Islet of Langerhans (tissue), 1 donor: ENCODE results near the gene SLC18A3.
A peak's percentile ranks its signal among the peaks of the same experiment; 100 is the strongest.

Experiments
- FAIRE-seq: peaks from one replicate; lab custom pipeline; 2011; peaks lifted over from hg19 to GRCh38; lab: Jason Lieb, UNC

Gene SLC18A3

DNA sequence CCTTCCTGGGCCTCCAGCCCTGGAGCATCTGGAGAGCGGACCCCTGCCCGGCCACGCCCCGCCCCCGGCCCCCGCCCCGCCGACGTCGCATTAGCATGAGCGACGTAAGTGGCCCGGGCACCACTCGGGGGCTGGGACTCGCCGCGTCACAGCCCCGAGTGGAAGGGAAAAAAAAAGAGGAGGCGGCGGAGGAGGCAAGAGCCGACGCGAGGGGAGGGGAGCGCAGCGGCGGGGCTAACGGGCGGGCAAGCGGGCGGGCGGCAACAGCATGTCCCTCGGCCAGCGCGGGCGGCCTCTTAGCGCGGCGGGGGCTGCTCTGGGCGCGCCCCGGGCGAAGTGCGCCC lies at the start of gene SLC18A3:
Gene SLC18A3 (plus strand): TSS at position 197 of the 344 bp plus-strand sequence. CDS start 431 bp downstream, outside the sequence.
- FAIRE-seq: no peak

DNA sequence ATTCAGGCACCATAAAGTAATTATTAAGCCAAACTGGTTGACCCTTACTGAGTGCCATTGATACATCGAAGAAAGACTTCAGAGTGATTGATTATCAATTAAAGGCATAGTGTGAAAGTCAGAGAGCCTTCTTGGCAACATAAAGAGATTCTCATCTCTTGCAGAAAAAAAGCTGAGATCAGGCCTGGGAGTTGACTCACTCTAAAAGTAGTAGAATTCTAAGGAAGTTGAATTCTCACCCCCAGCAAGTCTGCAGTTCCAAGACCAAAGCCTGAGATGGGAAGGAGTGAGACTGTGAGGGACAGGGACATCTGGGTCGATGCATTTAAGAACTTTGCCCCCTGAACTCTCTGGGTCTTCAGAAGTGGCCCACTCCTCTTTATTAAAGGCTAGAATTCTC lies 49.6 kb upstream of the SLC18A3 start:
- FAIRE-seq: no peak

- FAIRE-seq: no peak
These were observed 47.2 kb upstream of the SLC18A3 start for GRCh38 chr10:49562893-49563292.

DNA sequence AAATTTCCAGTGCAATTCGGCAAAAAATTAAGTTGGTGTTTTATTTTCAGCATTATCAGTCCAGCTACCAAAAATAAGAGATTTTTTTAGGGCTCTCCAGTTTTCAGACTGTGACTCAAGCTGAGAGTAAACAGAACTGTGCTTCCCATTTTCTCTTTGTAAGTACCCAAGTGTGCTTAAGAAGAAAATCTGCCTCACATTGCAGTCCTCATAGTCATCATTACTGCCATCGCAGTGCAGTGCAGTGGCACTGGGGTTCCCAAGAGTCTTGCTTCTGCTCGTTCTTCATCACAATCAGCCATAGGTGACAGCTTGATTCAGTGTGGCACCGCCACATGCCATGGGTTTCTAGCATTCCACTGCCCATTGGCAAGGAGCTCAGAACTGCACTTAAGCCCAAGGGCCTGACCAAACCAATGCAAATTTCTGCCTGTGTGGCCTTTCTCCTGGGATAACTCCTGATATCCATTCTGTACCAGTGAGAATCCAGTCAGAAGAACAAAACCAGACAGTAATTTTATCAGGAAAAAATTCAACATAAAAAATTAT lies 45.6 kb upstream of the SLC18A3 start:
- FAIRE-seq: no peak

GRCh38 chr10:49567810-49568209 lies 42.3 kb upstream of the SLC18A3 start:
- no peak for FAIRE-seq

- FAIRE-seq: no peak
These were observed 41.9 kb upstream of the SLC18A3 start for GRCh38 chr10:49568235-49568634.

DNA sequence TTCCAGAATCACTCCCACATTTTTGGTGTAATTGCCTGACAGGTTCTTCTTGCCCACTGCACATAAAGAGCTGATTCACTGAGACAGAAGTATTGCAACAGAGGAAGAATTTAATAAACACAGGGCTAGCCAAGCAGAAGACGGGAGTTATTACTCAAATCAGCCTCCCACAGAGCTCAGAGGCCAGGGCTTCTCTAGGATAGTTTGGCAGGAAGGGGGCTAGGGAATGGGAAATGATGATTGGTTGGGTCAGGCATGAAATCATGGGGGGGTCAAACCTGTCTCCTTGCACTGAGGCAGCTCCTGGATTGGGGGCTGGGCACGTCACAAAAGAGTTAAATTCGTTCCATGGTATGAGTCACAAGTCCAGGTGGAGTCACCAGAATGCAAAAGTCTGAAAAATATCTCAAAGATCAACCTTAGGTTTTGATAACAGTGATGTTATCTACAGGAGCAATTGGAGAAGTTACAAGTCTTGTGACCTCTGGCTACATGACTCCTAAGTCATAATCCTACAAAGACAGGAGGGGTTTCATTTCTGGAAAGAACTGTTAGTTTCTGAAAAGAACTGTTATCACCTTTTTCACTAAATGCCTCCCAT lies 41.0 kb upstream of the SLC18A3 start:
- no peak for FAIRE-seq

DNA sequence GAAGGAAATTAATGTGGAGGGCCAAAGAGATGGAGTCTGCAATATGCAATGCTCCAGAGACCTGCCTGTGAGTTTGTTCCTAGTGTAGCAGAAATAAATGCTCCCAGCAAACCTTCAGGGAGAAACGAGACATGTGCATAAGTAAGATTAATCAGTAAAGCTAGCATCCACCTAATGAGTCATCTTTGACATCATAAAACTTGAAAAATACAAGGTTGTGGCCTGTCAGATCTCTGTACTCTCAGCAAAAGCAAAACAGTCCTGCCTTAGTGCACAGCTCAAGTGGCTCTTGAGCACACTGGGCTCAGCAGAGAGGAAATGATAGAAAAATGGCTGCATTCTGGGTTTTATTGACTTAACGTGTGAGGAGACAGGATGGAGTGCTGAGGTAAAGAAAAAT lies 38.7 kb upstream of the SLC18A3 start:
- no peak for FAIRE-seq

GRCh38 chr10:49572594-49573114 lies 37.5 kb upstream of the SLC18A3 start:
- FAIRE-seq: no peak

- no peak for FAIRE-seq
These were observed 34.5 kb upstream of the SLC18A3 start for GRCh38 chr10:49575489-49576072.

DNA sequence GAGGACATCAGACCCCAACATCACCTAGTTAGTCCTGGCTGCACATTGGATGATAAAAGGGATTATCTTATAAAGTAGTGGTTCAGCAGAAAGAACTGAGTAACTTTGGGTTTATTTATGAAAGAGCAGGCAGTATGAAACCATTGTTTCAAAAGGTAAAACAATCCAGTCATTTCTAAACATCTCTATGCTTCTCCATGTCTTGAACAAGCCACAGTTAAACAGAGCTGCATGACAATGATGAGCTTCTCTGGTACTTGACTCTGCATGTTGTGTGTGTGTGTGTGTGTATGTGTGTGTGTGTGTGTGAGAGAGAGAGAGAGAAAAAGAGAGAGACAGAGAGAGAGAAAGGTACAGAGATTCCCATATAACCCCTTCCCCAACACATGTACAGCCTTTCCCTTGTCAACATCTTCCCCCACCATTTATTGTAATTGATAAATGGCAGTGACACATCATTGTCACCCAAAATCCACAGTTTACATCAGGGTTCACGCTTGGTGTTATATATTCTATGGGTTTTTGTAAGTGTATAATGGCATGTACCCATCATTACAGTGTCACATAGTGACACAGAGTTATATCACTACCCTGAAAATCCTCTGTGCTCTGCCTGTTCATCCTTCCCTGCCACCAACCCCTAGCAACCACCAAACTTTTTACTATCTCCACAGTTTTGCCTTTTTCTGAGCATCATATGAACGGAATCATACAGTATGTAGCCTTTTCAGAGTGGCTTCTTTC lies 32.8 kb upstream of the SLC18A3 start:
- FAIRE-seq: no peak

DNA sequence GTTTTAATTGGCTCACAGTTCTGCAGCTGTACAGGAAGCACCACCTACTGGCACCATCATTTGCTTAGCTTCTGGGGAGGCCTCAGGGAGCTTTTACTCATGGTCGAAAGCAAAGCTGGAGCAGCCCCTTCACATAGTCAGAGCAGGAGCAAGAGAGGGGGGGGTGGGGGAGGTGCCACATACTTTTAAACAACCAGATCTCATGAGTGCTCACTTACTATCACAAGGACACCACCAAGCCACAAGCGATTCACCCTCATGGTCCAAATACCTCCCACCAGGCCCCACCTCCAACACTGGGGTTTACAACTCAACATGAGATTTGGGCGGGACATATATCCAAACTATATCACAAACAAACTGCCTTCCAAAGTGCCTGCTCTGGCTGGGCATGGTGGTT lies 31.7 kb upstream of the SLC18A3 start:
- no peak for FAIRE-seq

- no peak for FAIRE-seq
These were observed 30.5 kb upstream of the SLC18A3 start for GRCh38 chr10:49579621-49580020.

DNA sequence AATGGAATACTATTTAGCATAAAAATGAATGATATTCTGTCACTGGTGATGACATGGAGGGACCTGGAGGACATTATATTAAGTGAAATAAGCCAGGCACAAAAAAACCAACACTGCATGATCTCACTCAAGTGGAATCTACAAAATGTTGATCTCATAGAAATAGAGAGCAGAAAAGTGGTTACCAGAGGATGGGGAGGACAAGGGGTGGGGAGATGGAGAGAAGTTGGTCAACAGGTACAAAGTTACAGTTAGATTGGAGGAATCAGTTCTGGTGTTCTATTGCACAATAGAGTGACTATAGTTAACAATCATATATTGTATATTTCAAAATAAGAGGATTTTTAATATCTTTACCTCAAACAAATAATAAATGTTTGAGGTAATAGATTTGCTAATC lies 24.7 kb upstream of the SLC18A3 start:
- no peak for FAIRE-seq

DNA sequence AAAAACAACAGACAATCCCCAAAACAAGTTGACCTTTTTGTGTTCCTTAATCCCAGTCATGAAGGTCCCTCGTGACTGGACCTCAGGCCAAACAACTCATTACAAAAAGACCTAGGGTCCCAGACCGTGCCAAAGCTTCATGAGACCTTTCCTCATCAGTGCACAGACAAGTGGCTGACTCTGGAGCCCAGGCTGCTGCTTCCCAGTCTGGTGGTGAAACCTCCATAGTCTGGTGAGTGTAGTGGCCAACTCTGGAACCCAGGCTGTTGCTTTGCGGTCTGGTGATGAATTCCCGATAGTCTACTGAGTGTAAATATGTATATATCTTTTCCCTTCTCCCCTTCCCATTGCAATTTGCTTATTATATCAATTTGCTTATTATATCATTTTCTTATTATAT lies 22.1 kb upstream of the SLC18A3 start:
- FAIRE-seq: no peak

DNA sequence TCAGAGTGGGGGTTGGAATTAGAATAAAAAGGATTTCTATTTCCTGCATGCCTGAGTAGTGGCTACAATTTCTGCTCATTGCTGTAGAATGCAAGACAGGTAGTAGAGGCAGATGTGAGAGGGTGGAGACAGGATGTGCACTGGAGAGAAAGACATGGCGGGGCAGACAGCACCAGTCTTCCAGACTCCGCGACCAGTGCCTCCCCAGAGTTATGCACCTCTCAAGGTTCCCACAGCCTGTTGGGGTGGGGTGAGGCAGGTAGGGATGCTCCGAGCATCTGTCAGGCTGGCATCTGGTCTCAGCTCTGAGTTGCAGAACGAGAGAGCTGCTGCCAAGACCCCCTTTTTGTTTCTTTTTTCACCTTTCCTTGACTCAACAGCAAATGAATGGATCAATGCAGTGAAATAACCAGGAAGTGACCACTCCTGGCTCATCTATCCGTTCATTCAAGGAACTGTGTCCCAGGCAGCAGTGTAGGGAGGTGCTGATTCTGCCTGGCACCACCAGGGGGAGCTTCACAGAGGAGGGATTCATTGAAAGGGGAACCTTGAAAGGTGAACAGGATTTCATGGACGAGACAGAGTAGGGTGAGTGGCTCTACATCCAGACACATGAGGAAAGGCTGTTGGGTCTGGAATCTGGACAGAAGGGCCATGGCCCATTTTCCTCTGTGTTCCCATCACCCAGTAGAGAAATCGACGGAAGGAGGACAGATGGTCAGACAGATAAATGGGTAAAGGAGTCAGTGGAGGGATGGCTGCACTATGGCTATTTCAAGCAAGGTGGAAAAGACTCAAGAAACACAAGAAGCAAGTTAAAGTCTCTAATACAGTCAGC lies 17.2 kb upstream of the SLC18A3 start:
- FAIRE-seq: peak; percentile 9

DNA sequence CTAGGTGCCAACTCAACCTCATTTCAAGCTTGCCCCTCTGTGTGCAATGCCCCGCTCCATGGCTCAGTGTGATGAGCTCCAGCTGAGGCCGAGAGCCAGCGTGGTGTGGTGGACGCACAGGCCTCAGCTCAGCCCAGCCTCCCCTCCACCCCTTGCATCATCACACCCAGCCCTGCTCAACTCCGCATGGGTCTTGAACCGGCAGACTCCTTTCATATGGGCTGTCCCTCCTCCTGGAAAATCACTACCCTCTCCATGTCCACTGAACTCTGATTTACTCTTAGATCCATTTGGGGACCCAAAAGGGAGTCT lies 16.6 kb upstream of the SLC18A3 start:
- FAIRE-seq: no peak

- no peak for FAIRE-seq
These were observed 16.1 kb upstream of the SLC18A3 start for GRCh38 chr10:49593998-49594397.

- peak; percentile 53 for FAIRE-seq
These were observed 15.5 kb upstream of the SLC18A3 start for GRCh38 chr10:49594594-49594993.

DNA sequence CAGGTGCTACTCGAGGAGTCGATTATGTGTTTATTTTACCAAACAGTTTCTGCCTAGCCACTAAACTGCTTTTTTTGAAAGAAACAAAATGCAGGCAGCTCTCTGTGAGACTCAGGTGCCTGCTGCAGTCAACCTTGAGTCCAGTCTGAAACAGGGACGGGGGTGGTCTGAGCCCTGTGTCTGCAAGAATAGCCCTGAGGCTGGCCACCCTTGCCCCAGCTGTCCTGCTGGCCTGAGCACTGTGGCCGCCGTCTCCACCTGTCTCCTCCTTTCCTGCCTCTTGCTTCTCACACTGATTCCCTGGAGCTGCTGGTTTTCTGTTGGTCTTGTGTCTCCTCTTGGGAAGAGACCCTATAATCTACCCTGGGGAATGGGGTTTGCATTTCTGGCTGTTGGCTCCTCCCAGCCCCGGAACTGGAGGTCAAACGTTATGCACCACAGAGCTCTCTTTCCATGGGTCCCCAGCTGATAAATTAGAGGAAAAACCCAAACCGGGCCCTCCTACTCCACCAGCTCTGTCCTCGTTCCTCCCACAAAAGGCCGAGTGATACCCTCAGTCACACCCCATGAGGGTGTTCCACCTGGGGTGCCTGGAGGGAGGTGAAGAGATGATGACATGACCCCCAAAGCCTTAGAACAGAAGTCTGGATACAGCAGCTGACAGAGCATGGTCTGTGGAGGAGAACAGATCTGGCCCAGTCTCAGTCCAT lies 15.0 kb upstream of the SLC18A3 start:
- no peak for FAIRE-seq

DNA sequence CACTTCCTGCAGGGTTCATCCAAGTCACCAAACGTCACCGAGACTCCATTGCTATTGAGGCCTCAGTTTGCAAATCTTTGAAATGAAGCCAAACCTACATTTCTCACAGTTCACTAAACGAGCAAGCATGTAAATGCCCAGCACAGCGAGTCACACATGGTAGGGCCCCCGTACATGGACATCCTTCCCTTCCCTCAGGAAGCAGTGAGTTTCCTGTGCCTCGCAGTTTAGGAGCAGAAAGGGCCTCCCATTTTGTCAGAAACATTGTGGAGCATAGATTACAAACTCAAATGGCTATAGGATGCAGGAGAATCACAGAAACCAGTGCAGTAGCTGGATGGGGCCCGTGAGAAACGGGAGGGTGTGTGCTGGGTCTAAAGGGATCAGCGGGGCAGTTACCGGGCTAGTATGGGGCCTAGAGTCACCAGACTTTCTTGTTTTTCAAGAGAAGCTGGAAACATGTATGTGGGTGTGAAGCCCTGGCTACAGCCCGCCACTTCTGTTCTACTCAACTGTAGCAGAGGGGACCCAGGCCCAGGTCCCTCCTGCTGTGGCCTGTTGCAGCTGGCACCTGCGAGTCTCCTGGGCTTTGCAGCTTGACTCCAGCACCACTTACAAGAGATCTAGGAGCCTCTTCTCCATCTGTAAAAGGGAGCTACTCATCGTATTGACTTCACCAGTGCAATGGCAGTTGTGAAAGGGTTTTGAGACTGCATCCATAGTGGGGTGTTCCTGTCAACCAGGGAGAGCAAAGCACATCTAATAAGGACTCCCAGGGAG lies 14.2 kb upstream of the SLC18A3 start:
- FAIRE-seq: no peak
